Uterus (tissue), 2 donors: Measurements from ENCODE around the gene ZNF423.

Experiments
- CTCF ChIP-seq, 4 experiments: fragments of 200-600 bp in 2 of 4; fragments of 450-650 bp in 2 of 4; sonication (generic) in 2 of 4; IDR thresholded peaks; one replicate each; pipeline ENCODE4 v1.5.1; 2016 to 2019; ENCODE audit warnings: antibody characterized with exemption in 4 of 4, mild to moderate bottlenecking in 2 of 4, moderate library complexity in 1 of 4
- POLR2A ChIP-seq, 2 donors: fragments of 450-650 bp; IDR thresholded peaks; one replicate each; pipeline ENCODE4 v1.6.1; 2016; ENCODE audit warnings: antibody characterized with exemption in 2 of 2, mild to moderate bottlenecking in 1 of 2, moderate library complexity in 1 of 2

GRCh38 chr16:49464093-49464492, 391.8 kb downstream of the ZNF423 start:
- no peak for TF ChIP-seq POLR2A (IDR thresholded peaks at IDR 0.05)
- TF ChIP-seq CTCF (IDR thresholded peaks at IDR 0.05), result no peak
